Raji (cell line): Measurements from ENCODE around the gene WWTR1.

Experiments
- POLR2A ChIP-seq: IDR thresholded peaks from 2 replicates; pipeline ENCODE4 v1.6.1; 2011; ENCODE audit warnings: low read depth, low read length, control low read depth; ENCODE audit not compliant: insufficient read depth

WWTR1 gene

GRCh38 chr3:149640976-149641728 is 16.7 kb downstream of the WWTR1 start:
- no peak for TF ChIP-seq POLR2A

- TF ChIP-seq POLR2A: no peak
Observed at GRCh38 chr3:149639093-149639486, 18.7 kb downstream of the WWTR1 start.

GRCh38 chr3:149638228-149639092 is 19.4 kb downstream of the WWTR1 start:
- no peak for TF ChIP-seq POLR2A

GRCh38 chr3:149635396-149635795 is 22.4 kb downstream of the WWTR1 start:
- no peak for TF ChIP-seq POLR2A

- no peak for TF ChIP-seq POLR2A
Observed at GRCh38 chr3:149634573-149634972, 23.3 kb downstream of the WWTR1 start.

- no peak for TF ChIP-seq POLR2A
Observed at GRCh38 chr3:149634072-149634471, 23.8 kb downstream of the WWTR1 start.

- no peak for TF ChIP-seq POLR2A
Observed at GRCh38 chr3:149632225-149632624, 25.6 kb downstream of the WWTR1 start.

- TF ChIP-seq POLR2A: no peak
Observed at GRCh38 chr3:149630806-149631205, 27.0 kb downstream of the WWTR1 start.

GRCh38 chr3:149628957-149629670 is 28.7 kb downstream of the WWTR1 start:
- TF ChIP-seq POLR2A: no peak

- TF ChIP-seq POLR2A: no peak
Observed at GRCh38 chr3:149626671-149627070, 31.2 kb downstream of the WWTR1 start.

GRCh38 chr3:149625795-149626194 is 32.0 kb downstream of the WWTR1 start:
- no peak for TF ChIP-seq POLR2A

- TF ChIP-seq POLR2A: no peak
Observed at GRCh38 chr3:149623824-149624223, 34.0 kb downstream of the WWTR1 start.

- TF ChIP-seq POLR2A: no peak
Observed at GRCh38 chr3:149621218-149622005, 36.4 kb downstream of the WWTR1 start.

- no peak for TF ChIP-seq POLR2A
Observed at GRCh38 chr3:149620291-149621020, 37.4 kb downstream of the WWTR1 start.
